ENCODE data around the gene ENPP3.

The ENPP3 gene

DNA sequence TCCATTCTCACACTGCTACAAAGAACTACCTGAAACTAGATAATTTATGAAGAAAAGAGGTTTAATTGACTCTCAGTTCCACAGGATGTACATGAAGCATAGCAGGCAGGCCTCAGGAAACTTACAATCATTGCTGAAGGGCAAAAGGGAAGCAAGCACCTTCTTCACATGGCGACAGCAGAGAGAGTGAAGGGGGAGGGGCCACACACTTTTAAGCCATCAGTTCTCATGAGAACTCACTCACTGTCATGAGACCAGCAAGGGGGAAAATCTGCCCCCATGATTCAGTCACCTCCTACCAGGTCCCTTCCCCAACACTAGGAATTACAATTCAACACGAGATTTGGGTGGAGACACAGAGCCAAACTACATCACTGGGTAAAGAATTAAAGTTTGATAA is 158.3 kb downstream of the ENPP3 start:
- no peak for TF ChIP-seq POLR2AphosphoS5 (IDR thresholded peaks at IDR 0.05; ENCODE audit: low read depth, low read length)
- no peak for TF ChIP-seq TAF1 (IDR thresholded peaks at IDR 0.05; ENCODE audit: borderline replicate concordance, insufficient read depth, low read length)
- TF ChIP-seq SIN3A (IDR thresholded peaks at IDR 0.05; ENCODE audit: borderline replicate concordance, insufficient read depth, low read length): no peak
- no peak for TF ChIP-seq FOXP2 (optimal IDR thresholded peaks at IDR 0.05; ENCODE audit: borderline replicate concordance, extremely low read depth, extremely low read length, insufficient read depth)
- TF ChIP-seq REST (IDR thresholded peaks at IDR 0.05; ENCODE audit: insufficient read depth in 1 of 2, low read depth in 2 of 2, low read length in 2 of 2): no peak
